IMR-90 (cell line): ENCODE data around the gene CLTA. TPM values are rescaled to one million over a fixed set of nuclear protein-coding genes. Genes with fewer than 3 reads are reported as not detected.

Experiments
- ATAC-seq: fragments of 200-7000 bp; cut with Tn5 transposase; 2 replicates; pipeline ENCODE4 v1.9.1; 2020; ENCODE audit warnings: low read depth, mild to moderate bottlenecking, moderate library complexity
- BruUV-seq: library from RNA; stranded (reverse); fragments of 400-500 nt; replicated peaks from 2 replicates; lab custom pipeline; 2021; lab: Mats Ljungman, UMichigan
- CTCF ChIA-PET: fragments of 300-600 bp; formaldehyde crosslinking; extraction: SDS; loops from one replicate; lab custom pipeline; 2021; ENCODE audit warnings: antibody characterized with exemption; lab: Yijun Ruan, JAX
- POLR2A ChIA-PET: fragments of 300-600 bp; sonication (Branson Sonifier 250); formaldehyde crosslinking; loops from one replicate; lab custom pipeline; 2022; ENCODE audit warnings: antibody characterized with exemption; ENCODE audit not compliant: unreplicated experiment; lab: Charles Lee
- DNase-seq: peaks from one replicate; pipeline ENCODE4 v3.0.0; 2013
- H2AFZ ChIP-seq: replicated peaks from 2 replicates; pipeline ENCODE3; 2013; ENCODE audit warnings: low read length, mild to moderate bottlenecking; ENCODE audit not compliant: poor library complexity
- H2AK5ac ChIP-seq: 2 replicates; pipeline ENCODE4 v1.6.1; 2013; ENCODE audit warnings: low read depth, low read length, inconsistent platforms
- H2AK9ac ChIP-seq: replicated peaks from 2 replicates; pipeline ENCODE3; 2013; ENCODE audit warnings: mild to moderate bottlenecking, low read depth, low read length, moderate library complexity; ENCODE audit not compliant: poor library complexity
- H2BK120ac ChIP-seq: 2 replicates; pipeline ENCODE4 v1.6.1; 2013; ENCODE audit warnings: low read depth, low read length, inconsistent platforms
- H2BK15ac ChIP-seq: 3 replicates; pipeline ENCODE4 v1.6.1; 2013; ENCODE audit warnings: low read depth, low read length, inconsistent platforms
- H2BK20ac ChIP-seq: 2 replicates; pipeline ENCODE4 v1.6.1; 2013; ENCODE audit warnings: low read depth, mild to moderate bottlenecking, inconsistent platforms, low read length, moderate library complexity
- H2BK5ac ChIP-seq: 2 replicates; pipeline ENCODE4 v1.6.1; 2013; ENCODE audit warnings: mild to moderate bottlenecking, low read depth, low read length, inconsistent platforms; ENCODE audit not compliant: poor library complexity, severe bottlenecking
- H3K14ac ChIP-seq: replicated peaks from 2 replicates; pipeline ENCODE4 v1.6.1; 2013; ENCODE audit warnings: low read depth, low read length, inconsistent platforms
- H3K18ac ChIP-seq: 2 replicates; pipeline ENCODE4 v1.6.1; 2013; ENCODE audit warnings: low read depth, low read length, control low read depth
- H3K23ac ChIP-seq: 2 replicates; pipeline ENCODE4 v1.6.1; 2013; ENCODE audit warnings: low read depth, low read length, inconsistent platforms
- H3K27ac ChIP-seq: 2 replicates; pipeline ENCODE4 v1.5.1; 2013; ENCODE audit warnings: mild to moderate bottlenecking, control low read depth, low read length; ENCODE audit not compliant: insufficient read depth
- H3K27me3 ChIP-seq: 2 replicates; pipeline ENCODE4 v1.6.1; 2013; ENCODE audit warnings: low read length; ENCODE audit not compliant: control insufficient read depth, insufficient read depth
- H3K36me3 ChIP-seq: 2 replicates; pipeline ENCODE4 v1.6.1; 2013; ENCODE audit warnings: low read length, mixed read lengths; ENCODE audit not compliant: control insufficient read depth, insufficient read depth
- H3K4ac ChIP-seq: 2 replicates; pipeline ENCODE4 v1.6.1; 2013; ENCODE audit warnings: low read depth, low read length, inconsistent platforms
- H3K4me1 ChIP-seq: 2 replicates; pipeline ENCODE4 v1.6.1; 2013; ENCODE audit warnings: low read length, mixed read lengths; ENCODE audit not compliant: control insufficient read depth, insufficient read depth
- H3K4me2 ChIP-seq: 2 replicates; pipeline ENCODE4 v1.6.1; 2013; ENCODE audit warnings: low read depth, mild to moderate bottlenecking, control low read depth, low read length, moderate library complexity
- H3K4me3 ChIP-seq: 2 replicates; pipeline ENCODE4 v1.5.1; 2013; ENCODE audit warnings: low read depth, mild to moderate bottlenecking, control low read depth, low read length, moderate library complexity; ENCODE audit not compliant: insufficient read depth
- H3K56ac ChIP-seq: 2 replicates; pipeline ENCODE4 v1.6.1; 2013; ENCODE audit warnings: low read length, inconsistent platforms; ENCODE audit not compliant: insufficient read depth; ENCODE audit errors: extremely low read depth
- H3K79me1 ChIP-seq, 2 experiments: 2 replicates each; pipeline ENCODE4 v1.6.1; 2013; ENCODE audit warnings: low read length in 2 of 2, inconsistent platforms in 1 of 2, low read depth in 1 of 2
- H3K9ac ChIP-seq: 2 replicates; pipeline ENCODE4 v1.6.1; 2013; ENCODE audit warnings: low read depth, low read length, control low read depth
- H3K9me1 ChIP-seq: 2 replicates; pipeline ENCODE4 v1.6.1; 2013; ENCODE audit warnings: low read length, inconsistent platforms; ENCODE audit not compliant: insufficient read depth
- H3K9me3 ChIP-seq: 2 replicates; pipeline ENCODE4 v1.6.1; 2013; ENCODE audit warnings: low read length; ENCODE audit not compliant: control insufficient read depth, insufficient read depth
- H4K20me1 ChIP-seq: 2 replicates; pipeline ENCODE4 v1.6.1; 2013; ENCODE audit warnings: low read length, inconsistent platforms; ENCODE audit not compliant: insufficient read depth
- H4K5ac ChIP-seq: 2 replicates; pipeline ENCODE4 v1.6.1; 2013; ENCODE audit warnings: mild to moderate bottlenecking, low read depth, low read length, control low read depth
- H4K8ac ChIP-seq, 2 experiments: 2 replicates each; pipeline ENCODE4 v1.6.1; 2013; ENCODE audit warnings: low read depth in 2 of 2, low read length in 2 of 2, control low read depth in 1 of 2, inconsistent platforms in 1 of 2
- H4K91ac ChIP-seq: 2 replicates; pipeline ENCODE4 v1.6.1; 2013; ENCODE audit warnings: low read depth, low read length, inconsistent platforms; ENCODE audit not compliant: insufficient read depth
- CEBPB ChIP-seq: IDR thresholded peaks from 2 replicates; pipeline ENCODE4 v1.6.1; 2012; ENCODE audit warnings: low read depth, low read length, improper control_type of control experiment
- CHD1 ChIP-seq: IDR thresholded peaks from 2 replicates; pipeline ENCODE4 v1.6.1; 2012; ENCODE audit warnings: low read depth, low read length, improper control_type of control experiment
- CTCF ChIP-seq: conservative IDR thresholded peaks from 2 replicates; pipeline ENCODE4 v1.5.1; 2012; ENCODE audit warnings: mild to moderate bottlenecking, low read depth, low read length, improper control_type of control experiment
- FOS ChIP-seq: fragments of 150-350 bp; IDR thresholded peaks from 2 replicates; pipeline ENCODE4 v1.6.1; 2016; ENCODE audit warnings: low read depth, low read length
- MAFK ChIP-seq: IDR thresholded peaks from 2 replicates; pipeline ENCODE4 v1.6.1; 2012; ENCODE audit warnings: low read depth, low read length, improper control_type of control experiment
- MAZ ChIP-seq: IDR thresholded peaks from 2 replicates; pipeline ENCODE4 v1.6.1; 2012; ENCODE audit warnings: low read depth, mild to moderate bottlenecking, low read length, improper control_type of control experiment, moderate library complexity, borderline replicate concordance
- MXI1 ChIP-seq: IDR thresholded peaks from 2 replicates; pipeline ENCODE4 v1.6.1; 2012; ENCODE audit warnings: low read depth, mild to moderate bottlenecking, low read length, moderate library complexity, borderline replicate concordance
- POLR2A ChIP-seq: IDR thresholded peaks from 2 replicates; pipeline ENCODE4 v1.6.1; 2012; ENCODE audit warnings: mild to moderate bottlenecking, low read depth, low read length
- RAD21 ChIP-seq: IDR thresholded peaks from 2 replicates; pipeline ENCODE4 v1.6.1; 2012; ENCODE audit warnings: low read length, improper control_type of control experiment
- RCOR1 ChIP-seq: IDR thresholded peaks from 2 replicates; pipeline ENCODE4 v1.6.1; 2012; ENCODE audit warnings: mild to moderate bottlenecking, low read length, improper control_type of control experiment; ENCODE audit not compliant: insufficient replicate concordance
- SMC3 ChIP-seq: fragments of 150-350 bp; IDR thresholded peaks from 2 replicates; pipeline ENCODE4 v1.6.1; 2016; ENCODE audit warnings: low read depth, mild to moderate bottlenecking, antibody characterized with exemption, low read length, moderate library complexity
- WGBS, 2 experiments: methylation state at CpG; one replicate each; pipeline versions ENCODE4 v1.1.5 to v1.1.7; 2013; ENCODE audit warnings: missing lambda C conversion rate in 2 of 2; ENCODE audit not compliant: insufficient read length in 1 of 2; ENCODE audit errors: extremely low coverage in 2 of 2; 5-methylcytosine and 5-hydroxymethylcytosine counted together
- dilution Hi-C: fragments of 300-500 bp; cut with HindIII; formaldehyde crosslinking; loops from one replicate; pipeline ENCODE4 v1.14.3; 2018; ENCODE audit warnings: low sequenced_read_pairs; ENCODE audit not compliant: unreplicated experiment
- in situ Hi-C: fragments of 300-500 bp; cut with MboI; formaldehyde crosslinking; loops from 3 replicates; pipeline ENCODE4 v1.14.3; 2019; ENCODE audit warnings: low sequenced_read_pairs, inconsistent platforms, mixed read lengths
- intact Hi-C: fragments of 100-400 bp; cut with micrococcal nuclease; formaldehyde crosslinking; loops from 2 replicates; pipeline ENCODE4 v1.10.0; 2022
- polyA plus RNA-seq, 3 experiments: library from polyadenylated mRNA; depleted of rRNA; stranded (reverse); fragments of >200 nt; gene quantifications; 2 replicates each; pipeline ENCODE4 v1.2.3, GENCODE V29; 2012; ENCODE audit warnings: low replicate concordance in 1 of 3
- total RNA-seq: library from RNA; depleted of rRNA; stranded (reverse); fragments of >200 nt; gene quantifications from 2 replicates; pipeline ENCODE4 v1.2.3, GENCODE V29; 2012

CLTA gene
- total and polyA plus RNA-seq, 2 of the 4 experiments (the other 2 are of a cell fraction), result 133 to 246 TPM

- no peaks in the 10 kb centered on the region; the same call in 1 of the 2 replicates for H3K27me3 ChIP-seq
- peak overlapping the region; percentile 75 for H2BK120ac ChIP-seq
- no peak overlapping the region for H2BK5ac ChIP-seq
- H3K36me3 ChIP-seq, result peaks cover 5% of the 10 kb centered on the region
- H3K18ac ChIP-seq, result peak overlapping the region; percentile 44
- H3K4me3 ChIP-seq, result peak overlapping the region; percentile 55
- peak overlapping the region; percentile 82 to 90; a peak in 3 of 4 replicates for H4K8ac ChIP-seq
- peak overlapping the region; percentile 71 for H3K4ac ChIP-seq
- in situ Hi-C loops, result no loop called here
- no peaks in the 10 kb centered on the region for H3K9me3 ChIP-seq
- peak overlapping the region; percentile 79 for H2AK9ac ChIP-seq
- H3K4me2 ChIP-seq, result peak overlapping the region; percentile 85
- peak overlapping the region; percentile 91 for H4K5ac ChIP-seq
- ChIA-PET CTCF (interaction anchor here (0.6 to 1.5 kb wide), 11 partner anchors 15 to 264 kb away, joined by 3 to 9 read pairs (median 3); partner anchors contain the start of gene CLTA), POLR2A (no interaction called here)
- TF ChIP-seq CTCF, result peak; percentile 92
- 0 out of 2 replicates have a peak, but pooled peaks have one; percentile 47 for TF ChIP-seq CHD1
- TF ChIP-seq POLR2A, result 0 out of 2 replicates have a peak, but pooled peaks have one; percentile 28
- TF ChIP-seq MXI1, result 0 out of 2 replicates have a peak, but pooled peaks have one; percentile 24
- no peak for TF ChIP-seq MAFK
- TF ChIP-seq SMC3, result peak; percentile 92
- TF ChIP-seq RAD21, result peak; percentile 93
- TF ChIP-seq RCOR1, result peak; percentile 84
- peak; percentile 74; the same call in 1 of the 2 replicates for TF ChIP-seq MAZ
- no peak for TF ChIP-seq FOS
- TF ChIP-seq CEBPB, result no peak
- peak overlapping the region; percentile 84 for H4K91ac ChIP-seq
- peak overlapping the region; percentile 46 for H3K56ac ChIP-seq
- peaks cover 0 to 10% of the 10 kb centered on the region in 2 experiments; a peak in 2 of 4 replicates for H3K79me1 ChIP-seq
- H4K20me1 ChIP-seq, result no peaks in the 10 kb centered on the region
- peaks cover 28% of the 10 kb centered on the region for H3K4me1 ChIP-seq
- H2AFZ ChIP-seq, result peak overlapping the region; percentile 88
- 5% methylated on average over 23 of the region's 58 CpGs; no CpG with 5 or more reads in 1 of the 2 experiments for WGBS, 2 experiments
- H2AK5ac ChIP-seq, result peak overlapping the region; percentile 31; the same call in 1 of the 2 replicates
- peak overlapping the region; percentile 35 for H3K27ac ChIP-seq
- DNase-seq, result peak; percentile 81
- H3K14ac ChIP-seq, result peak overlapping the region; percentile 12; the same call in 1 of the 2 replicates
- H2BK20ac ChIP-seq, result 0 out of 2 replicates have a peak overlapping the region, but pooled peaks have one; percentile 51
- BruUV-seq, result no TSS peak
- ATAC-seq, result peak; percentile 91
- H3K23ac ChIP-seq, result no peak overlapping the region
- peak overlapping the region; percentile 67 for H3K9ac ChIP-seq
- intact Hi-C loops, result loop anchor here (1.0 to 2.0 kb wide), 3 partner anchors 64 to 211 kb away; no protein-coding TSS in a partner anchor
- dilution Hi-C loops, result no loop called here
- peaks cover 24% of the 10 kb centered on the region for H3K9me1 ChIP-seq
- peak overlapping the region; percentile 30; the same call in 1 of the 3 replicates for H2BK15ac ChIP-seq
These were observed 24.4 kb upstream of the CLTA start for GRCh38 chr9:36166168-36166927.
